IPS-18a (cell line): ENCODE measurements around the gene DOHH.

ENCODE experiments used
- H3K27ac ChIP-seq: one replicate; pipeline ENCODE4 v1.5.1; 2013; ENCODE audit warnings: low read length
- H3K27me3 ChIP-seq: one replicate; pipeline ENCODE4 v1.6.1; 2013; ENCODE audit warnings: mild to moderate bottlenecking, low read length; ENCODE audit not compliant: control insufficient read depth, insufficient read depth
- H3K36me3 ChIP-seq: one replicate; pipeline ENCODE4 v1.6.1; 2013; ENCODE audit warnings: low read depth, low read length; ENCODE audit not compliant: control insufficient read depth
- H3K4me1 ChIP-seq: one replicate; pipeline ENCODE4 v1.6.1; 2013; ENCODE audit warnings: low read depth, low read length; ENCODE audit not compliant: control insufficient read depth
- H3K4me3 ChIP-seq: one replicate; pipeline ENCODE4 v1.5.1; 2013; ENCODE audit warnings: low read length
- H3K9ac ChIP-seq: one replicate; pipeline ENCODE4 v1.6.1; 2013; ENCODE audit warnings: mild to moderate bottlenecking, low read length, moderate library complexity
- H3K9me3 ChIP-seq: one replicate; pipeline ENCODE4 v1.6.1; 2013; ENCODE audit warnings: low read depth, low read length; ENCODE audit not compliant: control insufficient read depth

Gene DOHH

DNA sequence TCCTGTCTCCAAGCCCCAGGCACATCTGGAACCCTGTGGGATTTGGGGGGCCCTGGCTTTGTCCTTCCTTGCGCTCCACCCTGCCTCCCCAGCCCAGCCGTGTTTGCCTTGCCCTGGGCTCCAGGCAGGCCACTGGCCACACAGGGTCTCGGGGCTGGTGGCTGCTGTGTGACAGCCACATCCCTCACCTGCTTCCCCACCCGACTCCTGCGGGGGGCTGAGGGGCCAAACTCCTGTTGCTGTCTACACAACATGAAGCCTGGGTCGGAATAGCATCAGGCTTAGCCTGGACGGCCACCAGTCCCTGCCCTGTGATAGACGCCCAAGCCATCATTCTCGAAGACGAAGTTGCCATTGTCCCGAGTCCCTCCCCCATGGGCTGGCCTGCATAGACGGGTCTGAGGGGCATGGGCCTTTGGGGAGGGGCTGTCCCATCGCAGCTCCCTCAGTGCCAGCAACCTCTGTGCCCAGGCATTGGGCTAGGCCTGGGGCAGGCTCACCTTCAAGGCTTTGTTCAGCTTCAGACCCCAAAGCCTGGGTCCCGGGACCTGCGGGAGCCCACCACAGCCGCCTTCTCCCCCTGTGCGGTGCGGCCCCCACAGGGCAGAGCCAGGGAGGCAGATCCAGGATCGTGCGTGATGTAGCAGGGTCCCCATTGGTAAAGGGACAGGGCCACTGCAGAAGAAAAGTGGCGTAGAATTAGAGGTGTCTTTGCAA, 23.0 kb upstream of the DOHH start:
- H3K27ac ChIP-seq = no peak overlapping the region
- H3K4me3 ChIP-seq = no peak overlapping the region
- H3K36me3 ChIP-seq = peaks cover 16% of the 10 kb centered on the region
- no peaks in the 10 kb centered on the region for H3K9me3 ChIP-seq
- no peak overlapping the region for H3K9ac ChIP-seq
- H3K27me3 ChIP-seq = no peaks in the 10 kb centered on the region
- peaks cover 5% of the 10 kb centered on the region for H3K4me1 ChIP-seq

DNA sequence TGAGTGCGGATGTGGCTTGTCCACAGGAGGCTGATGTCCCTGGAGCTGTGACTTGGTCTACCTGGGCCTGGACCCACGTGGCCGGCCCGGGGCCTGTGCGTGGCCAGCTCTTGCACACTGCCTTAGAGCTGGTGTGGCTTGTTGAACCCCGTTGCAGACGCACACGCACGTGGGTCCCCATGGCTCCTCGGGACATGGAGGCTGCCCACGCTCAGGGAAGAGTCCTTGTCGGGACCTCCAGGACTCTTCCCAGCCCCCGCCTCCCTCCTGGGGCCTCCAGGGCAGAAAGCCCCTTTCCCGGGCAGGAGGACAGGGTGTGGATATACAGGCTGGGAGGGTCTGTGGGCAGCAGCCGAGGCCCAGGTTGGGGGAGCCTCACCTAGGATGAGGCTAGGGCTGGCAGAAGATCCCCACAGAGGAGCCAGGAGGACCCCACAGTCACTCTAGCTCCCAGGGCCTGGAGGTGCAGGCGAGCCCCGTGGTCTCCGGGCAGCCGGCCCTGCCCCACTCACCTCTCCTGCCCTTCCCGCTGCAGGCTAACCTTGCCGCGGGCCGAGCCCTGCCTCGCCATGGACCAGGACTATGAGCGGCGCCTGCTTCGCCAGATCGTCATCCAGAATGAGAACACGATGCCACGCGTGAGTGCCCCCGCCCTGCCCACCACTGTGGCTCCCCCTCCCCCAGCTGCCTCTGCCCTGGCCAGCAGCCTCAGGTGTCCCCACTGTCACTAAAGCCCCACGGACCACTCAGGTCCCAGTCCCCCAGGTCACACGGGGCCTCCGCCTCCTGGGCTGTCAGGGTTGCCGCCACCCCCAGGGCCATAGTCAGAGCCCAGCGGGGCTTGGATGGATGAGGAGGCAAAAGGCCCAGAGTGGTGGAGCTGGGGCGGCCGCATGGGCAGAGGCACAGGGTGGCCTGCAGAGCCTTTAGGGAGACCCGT, 22.2 kb upstream of the DOHH start:
- no peak overlapping the region for H3K27ac ChIP-seq
- peaks cover 16% of the 10 kb centered on the region for H3K36me3 ChIP-seq
- H3K4me1 ChIP-seq = peaks cover 7% of the 10 kb centered on the region
- no peaks in the 10 kb centered on the region for H3K27me3 ChIP-seq
- no peak overlapping the region for H3K4me3 ChIP-seq
- H3K9me3 ChIP-seq = no peaks in the 10 kb centered on the region
- no peak overlapping the region for H3K9ac ChIP-seq

DNA sequence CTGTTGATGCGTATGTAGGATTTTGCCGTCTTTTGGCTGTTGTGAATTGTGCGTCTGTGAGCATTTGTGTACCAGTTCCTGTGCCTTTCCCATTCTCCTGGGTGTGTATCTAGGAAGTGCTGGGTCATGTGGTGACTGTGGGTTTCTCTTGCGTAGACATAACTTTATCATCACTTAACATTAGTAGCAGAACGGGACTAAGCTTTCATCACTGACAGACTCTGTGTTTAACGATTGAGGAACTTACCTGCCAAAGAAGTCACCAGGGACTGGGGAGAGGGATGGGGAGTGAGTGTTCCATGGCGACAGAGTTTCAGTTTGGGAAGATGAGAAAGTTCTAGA, 20.6 kb upstream of the DOHH start:
- Histone ChIP-seq H3K9ac (no peak overlapping the region), H3K4me1 (peaks cover 7% of the 10 kb centered on the region), H3K4me3 (no peak overlapping the region), H3K9me3 (no peaks in the 10 kb centered on the region), H3K27ac (no peak overlapping the region), H3K27me3 (no peaks in the 10 kb centered on the region), H3K36me3 (peaks cover 5% of the 10 kb centered on the region)

DNA sequence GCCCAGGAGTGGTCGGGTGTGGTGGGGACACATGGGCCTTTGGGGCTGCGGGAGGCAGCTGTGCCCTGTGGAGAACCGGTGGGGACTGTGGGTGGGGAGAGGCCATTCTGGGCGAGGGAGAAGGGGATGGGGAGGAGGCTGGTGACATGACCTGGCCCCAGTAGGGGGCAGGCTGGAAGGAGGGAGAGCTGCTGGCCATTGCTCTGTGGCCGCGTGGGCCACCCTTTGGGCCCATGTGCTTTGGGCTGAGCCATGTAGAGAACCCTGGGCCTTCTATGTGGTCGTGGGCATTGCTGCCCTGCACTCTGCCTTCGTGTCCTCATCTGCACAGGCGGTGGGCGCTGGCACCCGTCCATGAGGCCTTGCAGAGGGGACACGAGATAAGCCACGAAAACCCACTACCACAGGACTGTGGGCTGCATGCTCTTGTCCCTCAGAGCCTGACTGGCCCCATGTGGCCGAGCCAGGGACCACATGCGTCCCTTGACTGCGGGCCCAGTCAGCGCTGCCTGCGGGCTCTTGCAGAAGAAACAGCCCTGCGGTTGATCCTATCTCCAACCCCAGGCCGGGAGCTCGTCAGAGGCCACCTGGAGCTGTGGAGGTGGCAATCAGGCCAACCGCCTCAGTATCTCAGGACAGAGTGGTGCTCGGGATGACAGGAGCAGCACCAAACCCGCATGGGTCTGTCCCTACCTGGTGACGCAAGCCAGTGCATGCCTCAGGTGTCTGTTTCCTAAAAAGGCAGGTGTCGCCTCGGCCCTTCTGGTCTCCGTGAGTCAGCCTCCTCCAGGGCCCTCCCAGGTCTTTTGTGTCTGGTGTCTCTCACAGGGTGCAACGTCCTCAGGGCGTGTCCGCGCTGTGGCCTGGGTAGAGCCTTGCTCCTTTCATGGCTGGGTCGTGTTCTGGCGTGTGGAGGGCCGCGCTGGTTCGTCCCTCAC, 20.0 kb upstream of the DOHH start:
- Histone ChIP-seq H3K9me3 (no peaks in the 10 kb centered on the region), H3K36me3 (peaks cover 3% of the 10 kb centered on the region), H3K4me1 (peaks cover 7% of the 10 kb centered on the region), H3K9ac (no peak overlapping the region), H3K27me3 (no peaks in the 10 kb centered on the region), H3K27ac (no peak overlapping the region), H3K4me3 (no peak overlapping the region)

DNA sequence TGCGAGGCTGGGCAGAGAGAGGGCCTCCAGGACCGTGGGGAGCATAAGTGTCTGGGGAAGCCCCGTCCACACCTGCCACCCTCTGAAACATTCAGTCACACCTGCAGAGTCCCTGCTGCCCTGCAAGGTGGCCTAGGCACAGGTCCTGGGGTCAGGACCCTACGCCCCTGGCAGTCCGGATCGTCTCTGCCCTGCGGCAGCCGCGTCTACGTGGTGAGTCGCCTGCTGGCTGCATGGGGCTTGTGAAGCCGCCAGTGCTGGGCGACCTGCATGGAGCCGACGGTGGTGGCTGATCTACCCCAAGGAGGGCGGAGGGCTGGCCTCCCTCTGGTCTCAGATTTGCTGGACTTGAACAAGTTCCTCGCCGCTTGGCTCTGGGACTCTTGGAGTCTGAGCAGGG, 18.7 kb upstream of the DOHH start:
- no peaks in the 10 kb centered on the region for H3K36me3 ChIP-seq

DNA sequence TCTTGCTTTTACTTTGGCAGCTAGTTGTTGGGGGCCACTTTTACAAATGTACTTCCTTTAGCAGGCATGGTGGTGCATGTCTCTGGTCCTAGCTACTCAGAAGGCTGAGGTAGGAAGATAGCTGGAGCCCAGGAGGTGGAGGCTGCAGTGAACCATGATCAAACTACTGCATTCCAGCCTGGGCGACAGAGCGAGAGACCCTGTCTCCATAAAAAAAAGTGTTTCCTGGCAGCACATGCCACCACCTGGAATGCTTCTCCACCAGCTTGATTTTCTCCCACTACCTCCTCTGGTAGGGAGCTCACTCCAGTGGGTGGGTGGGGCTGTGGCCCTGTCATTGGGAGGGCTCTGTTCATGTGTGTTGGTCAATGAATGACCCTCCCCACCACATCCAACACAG, 18.2 kb upstream of the DOHH start:
- H3K4me1 ChIP-seq = peaks cover 7% of the 10 kb centered on the region
- H3K4me3 ChIP-seq = peak overlapping the region; percentile 23
- H3K9ac ChIP-seq = peak overlapping the region; percentile 13
- H3K36me3 ChIP-seq = no peaks in the 10 kb centered on the region
- no peaks in the 10 kb centered on the region for H3K27me3 ChIP-seq
- no peaks in the 10 kb centered on the region for H3K9me3 ChIP-seq
- H3K27ac ChIP-seq = no peak overlapping the region

More for the DNA sequence above, 18.7 kb upstream of the DOHH start:
- peaks cover 7% of the 10 kb centered on the region for H3K4me1 ChIP-seq
- no peaks in the 10 kb centered on the region for H3K9me3 ChIP-seq
- no peak overlapping the region for H3K27ac ChIP-seq
- H3K4me3 ChIP-seq = no peak overlapping the region
- no peaks in the 10 kb centered on the region for H3K27me3 ChIP-seq
- H3K9ac ChIP-seq = peak overlapping the region; percentile 13

DNA sequence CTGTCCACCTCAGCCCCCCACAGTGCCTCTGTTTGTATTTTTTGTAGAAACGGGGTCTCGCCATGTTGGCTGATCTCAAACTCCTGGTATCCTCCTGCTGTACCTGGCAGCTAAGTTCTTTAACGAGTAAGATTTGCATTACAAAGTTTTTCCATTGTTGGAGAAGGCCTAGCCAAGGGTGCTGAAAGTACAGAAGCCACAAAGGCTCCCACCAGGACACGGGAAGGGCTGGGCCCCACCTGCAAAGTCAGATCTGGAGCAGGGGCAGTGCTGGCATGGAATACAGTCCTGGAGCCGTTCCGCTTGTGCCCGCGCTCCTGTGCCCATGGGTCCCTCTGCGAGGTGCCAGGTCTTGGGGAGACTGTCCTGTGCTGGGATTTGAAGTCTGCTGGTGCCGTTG, 17.8 kb upstream of the DOHH start:
- no peaks in the 10 kb centered on the region for H3K27me3 ChIP-seq
- no peaks in the 10 kb centered on the region for H3K9me3 ChIP-seq
- H3K9ac ChIP-seq = peak overlapping the region; percentile 13
- H3K36me3 ChIP-seq = no peaks in the 10 kb centered on the region
- peaks cover 7% of the 10 kb centered on the region for H3K4me1 ChIP-seq
- peak overlapping the region; percentile 23 for H3K4me3 ChIP-seq
- no peak overlapping the region for H3K27ac ChIP-seq

DNA sequence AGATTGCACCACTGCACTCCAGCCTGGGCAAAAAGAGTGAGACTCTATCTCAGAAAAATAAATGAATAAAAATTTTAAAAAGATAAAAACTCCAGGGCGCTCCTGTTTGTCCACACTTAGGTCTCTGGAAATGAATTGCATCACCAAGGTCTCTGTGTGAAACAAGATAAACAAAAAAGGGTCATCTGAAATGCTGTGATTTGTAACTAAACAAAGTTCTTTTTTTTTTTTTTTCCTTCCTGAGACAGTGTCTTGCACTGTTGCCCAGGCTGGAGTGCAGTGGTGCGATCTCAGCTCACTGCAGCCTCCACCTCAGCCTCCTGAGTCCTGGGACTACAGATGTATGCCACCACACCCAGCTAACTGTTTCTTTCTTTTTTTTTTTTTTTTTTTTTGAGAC, 17.2 kb upstream of the DOHH start:
- Histone ChIP-seq H3K27me3 (no peaks in the 10 kb centered on the region), H3K9me3 (no peaks in the 10 kb centered on the region), H3K9ac (no peak overlapping the region), H3K36me3 (no peaks in the 10 kb centered on the region), H3K4me3 (no peak overlapping the region), H3K4me1 (peaks cover 7% of the 10 kb centered on the region), H3K27ac (no peak overlapping the region)

DNA sequence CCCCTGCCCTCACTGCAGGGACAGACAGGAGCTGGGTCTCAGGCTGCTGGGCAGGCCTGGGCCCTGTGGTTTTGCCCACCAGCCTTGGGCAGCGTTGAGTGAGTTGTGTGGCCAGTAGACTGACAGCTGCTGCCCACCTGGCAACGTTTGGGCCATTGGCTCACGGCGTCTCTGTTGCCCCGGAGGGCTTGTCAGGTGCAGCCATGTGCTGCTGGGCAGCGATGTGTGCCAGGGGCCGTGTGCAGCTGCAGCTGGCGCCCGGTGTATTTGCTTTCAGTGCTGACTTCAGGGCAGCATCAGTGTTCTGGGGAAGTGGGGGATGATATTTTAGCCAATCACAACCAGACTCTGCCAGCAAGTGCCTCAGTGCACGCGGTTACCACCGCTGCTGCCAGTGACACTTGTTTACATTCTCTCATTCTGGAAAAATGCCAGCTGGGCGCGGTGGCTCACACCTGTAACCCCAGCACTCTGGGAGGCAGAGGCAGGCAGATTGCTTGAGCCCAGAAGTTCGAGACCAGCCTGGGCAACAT, 16.3 kb upstream of the DOHH start:
- Histone ChIP-seq H3K4me3 (no peak overlapping the region), H3K36me3 (no peaks in the 10 kb centered on the region), H3K27ac (no peak overlapping the region), H3K4me1 (peaks cover 7% of the 10 kb centered on the region), H3K9ac (no peak overlapping the region), H3K27me3 (no peaks in the 10 kb centered on the region), H3K9me3 (no peaks in the 10 kb centered on the region)

DNA sequence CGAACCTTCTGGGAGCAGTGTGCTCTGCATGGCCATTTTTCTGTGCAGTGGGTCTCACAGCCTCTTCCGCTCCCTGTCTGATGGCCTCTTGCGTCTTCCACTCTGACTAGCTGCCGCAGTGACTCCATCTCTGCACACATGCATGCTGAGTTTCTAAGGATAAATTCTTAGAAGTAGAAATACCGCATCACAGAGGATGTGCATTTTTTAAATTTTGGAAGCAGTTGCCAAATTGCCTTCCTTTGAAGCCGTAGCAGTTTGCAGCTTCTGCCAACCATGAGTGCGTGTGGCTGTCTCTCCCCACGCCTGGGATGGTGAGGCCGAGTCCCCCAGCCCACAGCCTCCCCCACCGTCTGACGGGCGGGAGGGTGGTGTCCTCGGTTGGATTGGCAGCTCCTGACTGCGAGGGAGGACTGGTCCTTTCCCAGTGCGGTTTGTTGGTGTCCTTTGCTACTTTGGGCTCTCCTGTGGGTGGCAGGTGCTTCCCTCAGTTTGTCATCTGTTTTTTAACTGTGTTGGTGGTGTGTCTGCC, 15.5 kb upstream of the DOHH start:
- no peak overlapping the region for H3K27ac ChIP-seq
- H3K9me3 ChIP-seq = no peaks in the 10 kb centered on the region
- H3K4me1 ChIP-seq = peaks cover 7% of the 10 kb centered on the region
- no peaks in the 10 kb centered on the region for H3K36me3 ChIP-seq
- H3K9ac ChIP-seq = no peak overlapping the region
- H3K4me3 ChIP-seq = no peak overlapping the region
- H3K27me3 ChIP-seq = no peaks in the 10 kb centered on the region

DNA sequence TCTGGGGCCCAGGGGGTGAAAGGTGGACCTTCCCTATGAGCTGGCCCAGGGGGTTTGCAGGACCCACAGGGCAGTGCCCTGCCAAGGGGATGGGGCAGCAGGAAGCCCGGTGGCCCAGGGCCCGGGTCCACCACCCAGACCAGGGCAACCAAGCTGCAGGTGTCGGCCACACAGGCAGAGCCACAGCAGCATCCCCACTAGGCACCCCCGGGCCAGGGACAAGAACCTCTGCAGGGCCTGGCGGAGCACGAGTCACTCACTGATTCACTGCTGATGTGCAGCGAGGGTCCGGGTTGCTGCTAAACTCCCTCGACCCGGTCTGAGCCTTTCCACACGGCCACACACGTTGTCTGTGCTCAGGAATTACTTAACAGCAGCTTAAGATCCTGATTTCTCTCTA, 14.5 kb upstream of the DOHH start:
- Histone ChIP-seq H3K27me3 (no peaks in the 10 kb centered on the region), H3K9ac (no peak overlapping the region), H3K9me3 (no peaks in the 10 kb centered on the region), H3K4me1 (peaks cover 7% of the 10 kb centered on the region), H3K27ac (no peak overlapping the region), H3K36me3 (no peaks in the 10 kb centered on the region), H3K4me3 (no peak overlapping the region)
